Fibroblast of lung (primary cell): Measurements from ENCODE around the gene ANO4. TPM values are rescaled to one million over a fixed set of nuclear protein-coding genes. Genes with fewer than 3 reads are reported as not detected.
"Not testable (repeated sequence)": the region's sequence is repeated elsewhere in the genome, so short reads cannot be mapped to it uniquely, and the experiment has no call there.

ENCODE experiments used
- DNase-seq, 2 donors: peaks; one replicate each; pipeline versions ENCODE4 v3.0.0 to v3.0.0-alpha.2; 2010; ENCODE audit warnings: low read depth in 2 of 2
- H2AFZ ChIP-seq: 2 replicates; pipeline ENCODE4 v1.5.1; 2012; ENCODE audit warnings: low read length, control low read depth, inconsistent platforms
- H3K27ac ChIP-seq: 2 replicates; pipeline ENCODE4 v1.5.1; 2011; ENCODE audit warnings: low read length, control low read depth; ENCODE audit not compliant: insufficient read depth
- H3K27me3 ChIP-seq: 2 replicates; pipeline ENCODE4 v1.5.1; 2011; ENCODE audit warnings: mild to moderate bottlenecking, low read length; ENCODE audit not compliant: control insufficient read depth, insufficient read depth
- H3K36me3 ChIP-seq: 2 replicates; pipeline ENCODE4 v1.5.1; 2011; ENCODE audit warnings: low read length; ENCODE audit not compliant: control insufficient read depth, insufficient read depth
- H3K4me1 ChIP-seq: 2 replicates; pipeline ENCODE4 v1.5.1; 2011; ENCODE audit warnings: low read length; ENCODE audit not compliant: control insufficient read depth, insufficient read depth; ENCODE audit errors: extremely low read depth
- H3K4me2 ChIP-seq: 2 replicates; pipeline ENCODE4 v1.5.1; 2011; ENCODE audit warnings: low read length, control low read depth; ENCODE audit not compliant: insufficient read depth; ENCODE audit errors: extremely low read depth
- H3K4me3 ChIP-seq, 4 experiments: fragments of 200-600 bp in 1 of 4; sonication (generic) in 1 of 4; replicated peaks in 1 of 4; 2 replicates each; pipeline ENCODE4 v1.5.1; 2011 to 2016; ENCODE audit warnings: low read length in 4 of 4, low read depth in 3 of 4, mild to moderate bottlenecking in 3 of 4, control low read depth in 2 of 4, inconsistent platforms in 1 of 4, mixed read lengths in 1 of 4; ENCODE audit not compliant: insufficient read depth in 1 of 4; ENCODE audit errors: control extremely low read depth in 1 of 4
- H3K79me2 ChIP-seq: 2 replicates; pipeline ENCODE4 v1.5.1; 2012; ENCODE audit warnings: mild to moderate bottlenecking, low read length, inconsistent platforms; ENCODE audit not compliant: control insufficient read depth, insufficient read depth
- H3K9ac ChIP-seq: 2 replicates; pipeline ENCODE4 v1.5.1; 2011; ENCODE audit warnings: mild to moderate bottlenecking, low read length, control low read depth; ENCODE audit not compliant: insufficient read depth
- H3K9me3 ChIP-seq: 2 replicates; pipeline ENCODE4 v1.5.1; 2012; ENCODE audit warnings: low read depth, low read length; ENCODE audit not compliant: control insufficient read depth, insufficient read depth
- H4K20me1 ChIP-seq: 2 replicates; pipeline ENCODE4 v1.5.1; 2011; ENCODE audit warnings: low read length; ENCODE audit not compliant: control insufficient read depth, insufficient read depth; ENCODE audit errors: extremely low read depth
- EZH2 ChIP-seq: IDR thresholded peaks from 2 replicates; pipeline ENCODE4 v1.5.1; 2012; ENCODE audit warnings: low read length, control low read depth, mild to moderate bottlenecking; ENCODE audit errors: missing control alignments
- polyA plus RNA-seq, 2 donors: library from polyadenylated mRNA; depleted of rRNA in 1 of 2; stranded (reverse) in 1 of 2; unstranded in 1 of 2; fragments of >200 nt; gene quantifications; 2 replicates each; pipeline ENCODE4 v1.2.1, GENCODE V29; 2011 to 2012; ENCODE audit warnings: missing spikeins in 1 of 2
- total RNA-seq: library from RNA; depleted of rRNA; stranded (reverse); fragments of >200 nt; gene quantifications from 2 replicates; pipeline ENCODE4 v1.2.1, GENCODE V29; 2014
- TF ChIP-seq, protein P1 (sequence below), 2 donors: IDR thresholded peaks in 1 of 2; conservative IDR thresholded peaks in 1 of 2; 1 replicate in 1 of 2; 2 replicates in 1 of 2; pipeline ENCODE4 v1.5.1; 2011 to 2012; ENCODE audit warnings: low read length in 2 of 2, control low read depth in 1 of 2, inconsistent platforms in 1 of 2, low read depth in 1 of 2, mild to moderate bottlenecking in 1 of 2

ANO4 gene
- total and polyA plus RNA-seq, 2 donors (not counting 1 experiment from before 2014, with no cell fraction given) = 11.7 to 42.3 TPM

DNA sequence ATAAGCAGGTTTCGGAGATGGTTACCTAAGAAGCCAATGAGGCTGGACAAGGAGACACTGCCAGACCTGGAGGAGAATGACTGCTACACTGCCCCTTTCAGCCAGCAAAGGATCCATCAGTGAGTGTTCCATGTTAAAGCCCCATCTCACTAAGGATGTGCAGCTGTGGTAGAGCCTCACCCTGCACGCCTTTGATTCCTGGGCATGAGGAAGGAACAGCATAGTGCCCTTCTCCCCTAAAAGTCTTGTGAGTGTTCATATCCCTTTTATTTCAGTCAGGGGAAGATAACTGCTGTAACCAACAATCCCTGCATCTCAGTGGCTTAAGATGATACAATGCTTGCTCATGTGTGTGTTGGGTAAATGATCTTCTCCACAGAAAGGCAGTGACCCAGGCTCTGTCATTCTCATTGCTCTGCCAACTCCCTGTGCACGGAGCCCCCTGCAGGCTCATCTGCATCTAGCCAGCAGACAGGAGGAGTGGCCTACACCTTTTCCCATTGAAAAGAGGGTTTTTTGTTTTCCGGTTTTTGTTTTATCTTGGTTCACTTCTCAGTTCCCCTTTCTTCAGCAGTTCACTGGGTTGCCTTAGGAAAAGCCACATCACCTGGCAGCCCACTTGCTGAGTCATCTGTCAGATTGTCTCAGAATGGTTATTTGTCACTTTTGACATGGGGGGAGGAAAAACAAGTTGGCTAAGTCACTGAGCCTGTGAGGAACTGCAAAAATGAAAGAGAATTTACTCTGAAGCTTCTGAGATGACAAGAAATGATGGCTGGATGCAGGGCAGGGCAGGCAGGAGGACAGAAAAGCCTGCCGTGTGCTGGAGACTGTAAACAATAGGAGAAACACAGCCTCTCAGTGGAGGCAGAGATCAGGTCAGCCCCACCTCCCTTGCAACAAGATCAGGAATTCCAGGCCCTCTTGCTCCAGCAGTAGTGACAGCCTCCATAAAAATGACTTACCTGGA is 193.3 kb downstream of the ANO4 start:
- Histone ChIP-seq H3K4me1 (peaks cover 9% of the 10 kb centered on the region), H3K4me2 (peak overlapping the region; percentile 23), H3K9me3 (no peaks in the 10 kb centered on the region), H3K27me3 (no peaks in the 10 kb centered on the region), H3K79me2 (no peaks in the 10 kb centered on the region), H3K4me3 (no peak overlapping the region), H4K20me1 (no peaks in the 10 kb centered on the region), H3K9ac (no peak overlapping the region), H3K27ac (no peak overlapping the region), H3K36me3 (no peaks in the 10 kb centered on the region), H2AFZ (no peak overlapping the region)
- TF ChIP-seq EZH2 = no peak
- TF ChIP-seq, protein P1, sequence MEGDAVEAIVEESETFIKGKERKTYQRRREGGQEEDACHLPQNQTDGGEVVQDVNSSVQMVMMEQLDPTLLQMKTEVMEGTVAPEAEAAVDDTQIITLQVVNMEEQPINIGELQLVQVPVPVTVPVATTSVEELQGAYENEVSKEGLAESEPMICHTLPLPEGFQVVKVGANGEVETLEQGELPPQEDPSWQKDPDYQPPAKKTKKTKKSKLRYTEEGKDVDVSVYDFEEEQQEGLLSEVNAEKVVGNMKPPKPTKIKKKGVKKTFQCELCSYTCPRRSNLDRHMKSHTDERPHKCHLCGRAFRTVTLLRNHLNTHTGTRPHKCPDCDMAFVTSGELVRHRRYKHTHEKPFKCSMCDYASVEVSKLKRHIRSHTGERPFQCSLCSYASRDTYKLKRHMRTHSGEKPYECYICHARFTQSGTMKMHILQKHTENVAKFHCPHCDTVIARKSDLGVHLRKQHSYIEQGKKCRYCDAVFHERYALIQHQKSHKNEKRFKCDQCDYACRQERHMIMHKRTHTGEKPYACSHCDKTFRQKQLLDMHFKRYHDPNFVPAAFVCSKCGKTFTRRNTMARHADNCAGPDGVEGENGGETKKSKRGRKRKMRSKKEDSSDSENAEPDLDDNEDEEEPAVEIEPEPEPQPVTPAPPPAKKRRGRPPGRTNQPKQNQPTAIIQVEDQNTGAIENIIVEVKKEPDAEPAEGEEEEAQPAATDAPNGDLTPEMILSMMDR (conservative IDR thresholded peaks at IDR 0.05 in 1 of 2, IDR thresholded peaks at IDR 0.05 in 1 of 2; ENCODE audit: low read depth in 1 of 2, low read length in 2 of 2) = peak; percentile 42 to 58
- DNase-seq = peak; percentile 22 to 77

DNA sequence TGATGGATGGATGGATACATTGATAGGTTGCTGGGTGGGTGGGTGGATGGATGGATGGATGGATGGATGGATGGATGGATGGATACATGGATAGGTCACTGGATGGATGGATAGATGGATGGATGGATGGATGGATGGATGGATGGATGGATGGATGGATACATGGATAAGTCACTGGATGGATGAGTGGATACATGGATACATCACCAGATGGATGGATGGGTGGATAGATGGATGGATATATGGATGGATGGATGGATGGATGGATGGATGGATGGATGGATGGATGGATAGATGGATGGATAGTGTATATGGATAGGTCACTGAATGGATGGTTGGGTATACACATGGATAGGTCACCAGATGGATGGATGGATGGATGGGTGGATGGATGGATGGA is 194.9 kb downstream of the ANO4 start:
- not testable (repeated sequence) for H3K79me2 ChIP-seq, H3K4me3 ChIP-seq, H3K36me3 ChIP-seq, H3K4me2 ChIP-seq, H3K9ac ChIP-seq, H3K27ac ChIP-seq, DNase-seq, H3K4me1 ChIP-seq, H3K27me3 ChIP-seq, H2AFZ ChIP-seq, H3K9me3 ChIP-seq, H4K20me1 ChIP-seq

DNA sequence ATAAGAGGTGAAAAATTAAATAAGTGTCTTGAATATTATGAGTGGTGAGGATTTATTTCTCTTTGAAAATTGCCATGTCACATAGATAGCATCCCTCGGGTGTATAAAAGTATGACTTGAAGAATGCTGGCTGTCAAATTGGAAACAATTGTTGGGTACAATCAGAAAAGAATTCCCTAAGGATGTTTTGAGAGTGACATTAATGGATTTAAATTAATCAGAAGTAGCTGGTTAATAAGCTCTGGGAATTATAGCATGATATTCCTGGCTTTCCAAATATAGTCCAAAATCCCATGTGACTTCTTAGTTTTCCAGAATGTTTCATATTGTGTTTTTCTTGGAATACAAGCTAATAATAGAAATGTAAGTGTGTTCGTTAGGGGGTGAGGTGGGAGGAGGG is 196.5 kb downstream of the ANO4 start:
- H3K4me2 ChIP-seq = no peak overlapping the region
- no peaks in the 10 kb centered on the region for H3K79me2 ChIP-seq
- no peaks in the 10 kb centered on the region for H4K20me1 ChIP-seq
- TF ChIP-seq EZH2 = no peak
- TF ChIP-seq, protein P1 (conservative IDR thresholded peaks at IDR 0.05 in 1 of 2, IDR thresholded peaks at IDR 0.05 in 1 of 2; ENCODE audit: low read depth in 1 of 2, low read length in 2 of 2) = no peak
- DNase-seq = no peak
- no peak overlapping the region for H3K9ac ChIP-seq
- no peak overlapping the region for H3K27ac ChIP-seq
- H3K36me3 ChIP-seq = no peaks in the 10 kb centered on the region
- H3K4me3 ChIP-seq = no peak overlapping the region
- no peak overlapping the region for H2AFZ ChIP-seq
- no peaks in the 10 kb centered on the region for H3K27me3 ChIP-seq
- peaks cover 9% of the 10 kb centered on the region for H3K4me1 ChIP-seq
- no peaks in the 10 kb centered on the region for H3K9me3 ChIP-seq
